Prostate gland (tissue), 2 donors: Measurements from ENCODE around the gene ZNF735.
"Not testable (repeated sequence)": the region's sequence is repeated elsewhere in the genome, so short reads cannot be mapped to it uniquely, and the experiment has no call there.

Experiments
- POLR2A ChIP-seq: fragments of 450-650 bp; IDR thresholded peaks from one replicate; pipeline ENCODE4 v1.6.1; 2016; ENCODE audit warnings: antibody characterized with exemption, mild to moderate bottlenecking
- POLR2AphosphoS5 ChIP-seq: sonication (generic); formaldehyde crosslinking; IDR thresholded peaks from one replicate; pipeline ENCODE4 v1.6.1; 2017; ENCODE audit warnings: antibody characterized with exemption
- TF ChIP-seq, protein P1 (sequence below), 4 experiments: fragments of 200-600 bp in 2 of 4; fragments of 450-650 bp in 2 of 4; sonication (generic) in 2 of 4; IDR thresholded peaks; 1 replicate in 3 of 4; 2 replicates in 1 of 4; pipeline ENCODE4 v1.5.1; 2016 to 2019; ENCODE audit warnings: antibody characterized with exemption in 4 of 4, mild to moderate bottlenecking in 2 of 4, moderate library complexity in 2 of 4

DNA sequence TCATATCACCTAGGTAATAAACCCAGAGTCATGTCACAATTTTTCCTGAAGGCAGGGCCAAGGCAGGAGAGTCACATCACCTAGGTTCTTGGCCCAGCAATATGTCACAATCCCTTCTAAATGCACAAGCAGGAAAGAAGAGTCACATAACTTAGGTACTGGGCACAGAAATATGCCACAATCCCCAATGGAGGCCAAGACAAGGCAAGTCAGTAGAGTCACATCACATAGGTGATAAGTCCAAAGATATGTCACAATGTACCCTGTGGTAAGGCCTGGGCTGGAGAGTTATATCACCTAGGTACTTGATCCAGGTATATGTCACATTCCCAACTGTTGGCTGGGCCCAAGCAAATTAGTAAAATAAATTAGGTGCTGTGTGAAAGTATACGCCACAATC, 21.2 kb downstream of the ZNF735 start, which contains the start of gene ZNF679:
- TF ChIP-seq, protein P1, sequence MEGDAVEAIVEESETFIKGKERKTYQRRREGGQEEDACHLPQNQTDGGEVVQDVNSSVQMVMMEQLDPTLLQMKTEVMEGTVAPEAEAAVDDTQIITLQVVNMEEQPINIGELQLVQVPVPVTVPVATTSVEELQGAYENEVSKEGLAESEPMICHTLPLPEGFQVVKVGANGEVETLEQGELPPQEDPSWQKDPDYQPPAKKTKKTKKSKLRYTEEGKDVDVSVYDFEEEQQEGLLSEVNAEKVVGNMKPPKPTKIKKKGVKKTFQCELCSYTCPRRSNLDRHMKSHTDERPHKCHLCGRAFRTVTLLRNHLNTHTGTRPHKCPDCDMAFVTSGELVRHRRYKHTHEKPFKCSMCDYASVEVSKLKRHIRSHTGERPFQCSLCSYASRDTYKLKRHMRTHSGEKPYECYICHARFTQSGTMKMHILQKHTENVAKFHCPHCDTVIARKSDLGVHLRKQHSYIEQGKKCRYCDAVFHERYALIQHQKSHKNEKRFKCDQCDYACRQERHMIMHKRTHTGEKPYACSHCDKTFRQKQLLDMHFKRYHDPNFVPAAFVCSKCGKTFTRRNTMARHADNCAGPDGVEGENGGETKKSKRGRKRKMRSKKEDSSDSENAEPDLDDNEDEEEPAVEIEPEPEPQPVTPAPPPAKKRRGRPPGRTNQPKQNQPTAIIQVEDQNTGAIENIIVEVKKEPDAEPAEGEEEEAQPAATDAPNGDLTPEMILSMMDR (IDR thresholded peaks at IDR 0.05): not testable (repeated sequence)
- TF ChIP-seq POLR2AphosphoS5, POLR2A: not testable (repeated sequence)
